ENCODE measurements around the gene CCL23. TPM values are rescaled to one million over a fixed set of nuclear protein-coding genes. Genes with fewer than 3 reads are reported as not detected.
"Not testable (repeated sequence)": the region's sequence is repeated elsewhere in the genome, so short reads cannot be mapped to it uniquely, and the experiment has no call there.

Gene CCL23
- total RNA-seq, 1 experiment from 2014 or later: not detected

- DNase-seq (ENCODE audit: low read depth in 1 of 2, low spot score in 2 of 2): no peak
- no peak overlapping the region for H3K27ac ChIP-seq
- 0 out of 2 replicates have a peak, but pooled peaks cover 3% of the 10 kb centered on the region for H3K27me3 ChIP-seq (replicated peaks)
These were observed 6.5 kb upstream of the CCL23 start for GRCh38 chr17:36024106-36024869.

GRCh38 chr17:36019423-36019822 lies 1.7 kb upstream of the CCL23 start:
- 0 out of 2 replicates have a peak, but pooled peaks cover 3% of the 10 kb centered on the region for H3K27me3 ChIP-seq (replicated peaks)
- H3K36me3 ChIP-seq: no peaks in the 10 kb centered on the region
- no peak overlapping the region for H3K27ac ChIP-seq
- no peak for DNase-seq (ENCODE audit: low read depth in 1 of 2, low spot score in 2 of 2)
- no peak overlapping the region for H3K4me3 ChIP-seq
- H3K9me3 ChIP-seq (replicated peaks): no peaks in the 10 kb centered on the region
- H3K4me1 ChIP-seq (replicated peaks): no peaks in the 10 kb centered on the region

More at GRCh38 chr17:36024106-36024869, 6.5 kb upstream of the CCL23 start:
- no peaks in the 10 kb centered on the region for H3K9me3 ChIP-seq (replicated peaks)
- H3K36me3 ChIP-seq: no peaks in the 10 kb centered on the region
- H3K4me1 ChIP-seq (replicated peaks): no peaks in the 10 kb centered on the region
- H3K4me3 ChIP-seq: no peak overlapping the region

GRCh38 chr17:36016555-36016954 lies 1.2 kb downstream of the CCL23 start:
- Histone ChIP-seq H3K36me3 (no peaks in the 10 kb centered on the region), H3K4me3 (no peak overlapping the region), H3K4me1 (replicated peaks) (no peaks in the 10 kb centered on the region), H3K9me3 (replicated peaks) (no peaks in the 10 kb centered on the region), H3K27me3 (replicated peaks) (0 out of 2 replicates have a peak, but pooled peaks cover 3% of the 10 kb centered on the region), H3K27ac (no peak overlapping the region)
- no peak for DNase-seq (ENCODE audit: low read depth in 1 of 2, low spot score in 2 of 2)

GRCh38 chr17:36015895-36016294 lies 1.9 kb downstream of the CCL23 start:
- H3K27ac ChIP-seq; H3K4me1 ChIP-seq (replicated peaks); H3K9me3 ChIP-seq (replicated peaks); H3K36me3 ChIP-seq; DNase-seq (ENCODE audit: low read depth in 1 of 2, low spot score in 2 of 2); H3K4me3 ChIP-seq; H3K27me3 ChIP-seq (replicated peaks): not testable (repeated sequence)

GRCh38 chr17:36014946-36015345 lies 2.8 kb downstream of the CCL23 start:
- no peak overlapping the region for H3K4me3 ChIP-seq
- no peaks in the 10 kb centered on the region for H3K4me1 ChIP-seq (replicated peaks)
- no peaks in the 10 kb centered on the region for H3K9me3 ChIP-seq (replicated peaks)
- no peaks in the 10 kb centered on the region for H3K36me3 ChIP-seq
- DNase-seq (ENCODE audit: low read depth in 1 of 2, low spot score in 2 of 2): no peak
- H3K27ac ChIP-seq: no peak overlapping the region
- no peaks in the 10 kb centered on the region for H3K27me3 ChIP-seq (replicated peaks)

GRCh38 chr17:36011201-36011600 lies 6.6 kb downstream of the CCL23 start:
- Histone ChIP-seq H3K27ac (no peak overlapping the region), H3K4me3 (no peak overlapping the region), H3K36me3 (no peaks in the 10 kb centered on the region), H3K9me3 (replicated peaks) (no peaks in the 10 kb centered on the region), H3K27me3 (replicated peaks) (no peaks in the 10 kb centered on the region), H3K4me1 (replicated peaks) (no peaks in the 10 kb centered on the region)
- DNase-seq (ENCODE audit: low read depth in 1 of 2, low spot score in 2 of 2): no peak

- Histone ChIP-seq H3K9me3 (replicated peaks) (no peaks in the 10 kb centered on the region), H3K27ac (no peak overlapping the region), H3K27me3 (replicated peaks) (no peaks in the 10 kb centered on the region; the same call in 1 of the 2 replicates), H3K4me1 (replicated peaks) (no peaks in the 10 kb centered on the region), H3K36me3 (no peaks in the 10 kb centered on the region), H3K4me3 (no peak overlapping the region)
- no peak for DNase-seq (ENCODE audit: low read depth in 1 of 2, low spot score in 2 of 2)
These were observed 8.6 kb downstream of the CCL23 start for GRCh38 chr17:36008998-36009665.

- Histone ChIP-seq H3K4me1 (replicated peaks) (no peaks in the 10 kb centered on the region), H3K4me3 (no peak overlapping the region), H3K27ac (no peak overlapping the region), H3K27me3 (replicated peaks) (no peaks in the 10 kb centered on the region; the same call in 1 of the 2 replicates), H3K9me3 (replicated peaks) (no peaks in the 10 kb centered on the region), H3K36me3 (no peaks in the 10 kb centered on the region)
- DNase-seq (ENCODE audit: low read depth in 1 of 2, low spot score in 2 of 2): no peak
These were observed 13.1 kb downstream of the CCL23 start for GRCh38 chr17:36004594-36005108.

- no peaks in the 10 kb centered on the region for H3K36me3 ChIP-seq
- H3K4me3 ChIP-seq: no peak overlapping the region
- H3K9me3 ChIP-seq (replicated peaks): no peaks in the 10 kb centered on the region
- no peaks in the 10 kb centered on the region; the same call in 1 of the 2 replicates for H3K27me3 ChIP-seq (replicated peaks)
- no peak overlapping the region for H3K27ac ChIP-seq
- H3K4me1 ChIP-seq (replicated peaks): no peaks in the 10 kb centered on the region
- DNase-seq (ENCODE audit: low read depth in 1 of 2, low spot score in 2 of 2): no peak
These were observed 15.1 kb downstream of the CCL23 start for GRCh38 chr17:36002631-36003030.

GRCh38 chr17:36001862-36002603 lies 15.7 kb downstream of the CCL23 start:
- Histone ChIP-seq H3K4me3 (no peak overlapping the region), H3K36me3 (no peaks in the 10 kb centered on the region), H3K9me3 (replicated peaks) (no peaks in the 10 kb centered on the region), H3K27me3 (replicated peaks) (no peaks in the 10 kb centered on the region; the same call in 1 of the 2 replicates), H3K27ac (no peak overlapping the region), H3K4me1 (replicated peaks) (no peaks in the 10 kb centered on the region)
- DNase-seq (ENCODE audit: low read depth in 1 of 2, low spot score in 2 of 2): peak in 1 of 2 experiments; percentile 15

GRCh38 chr17:36001110-36001771 lies 16.5 kb downstream of the CCL23 start, which contains the start of gene CCL15:
Gene CCL15, minus strand, starts transcription at chr17:36001553. Its CDS starts 61 bp downstream, at chr17:36001492.
- no peak within 1 kb of the TSS for H3K27ac ChIP-seq
- H3K4me1 ChIP-seq (replicated peaks): no peaks in the 10 kb centered on the region
- H3K27me3 ChIP-seq (replicated peaks): no peaks in the 10 kb centered on the region; the same call in 1 of the 2 replicates
- DNase-seq (ENCODE audit: low read depth in 1 of 2, low spot score in 2 of 2): peak in 1 of 2 experiments; percentile 25
- no peaks in the 10 kb centered on the region for H3K36me3 ChIP-seq
- H3K9me3 ChIP-seq (replicated peaks): no peaks in the 10 kb centered on the region
- no peak within 1 kb of the TSS for H3K4me3 ChIP-seq

- no peaks in the 10 kb centered on the region; the same call in 1 of the 2 replicates for H3K27me3 ChIP-seq (replicated peaks)
- H3K9me3 ChIP-seq (replicated peaks): no peaks in the 10 kb centered on the region
- H3K27ac ChIP-seq: no peak overlapping the region
- no peaks in the 10 kb centered on the region for H3K36me3 ChIP-seq
- no peaks in the 10 kb centered on the region for H3K4me1 ChIP-seq (replicated peaks)
- no peak overlapping the region for H3K4me3 ChIP-seq
- peak in 1 of 2 experiments; percentile 4 for DNase-seq (ENCODE audit: low read depth in 1 of 2, low spot score in 2 of 2)
These were observed 17.1 kb downstream of the CCL23 start for GRCh38 chr17:36000732-36001109.

- H3K27me3 ChIP-seq (replicated peaks): no peaks in the 10 kb centered on the region
- H3K4me3 ChIP-seq: no peak overlapping the region
- no peak for DNase-seq (ENCODE audit: low read depth in 1 of 2, low spot score in 2 of 2)
- no peaks in the 10 kb centered on the region for H3K9me3 ChIP-seq (replicated peaks)
- no peak overlapping the region for H3K27ac ChIP-seq
- no peaks in the 10 kb centered on the region for H3K36me3 ChIP-seq
- no peaks in the 10 kb centered on the region for H3K4me1 ChIP-seq (replicated peaks)
These were observed 19.0 kb downstream of the CCL23 start for GRCh38 chr17:35998756-35999155.
